IMR-90 (cell line): Measurements from ENCODE around the gene ESYT3. TPM values are rescaled to one million over a fixed set of nuclear protein-coding genes. Genes with fewer than 3 reads are reported as not detected.

ENCODE experiments used
- ATAC-seq: fragments of 200-7000 bp; cut with Tn5 transposase; 2 replicates; pipeline ENCODE4 v1.9.1; 2020; ENCODE audit warnings: low read depth, mild to moderate bottlenecking, moderate library complexity
- BruUV-seq: library from RNA; stranded (reverse); fragments of 400-500 nt; replicated peaks from 2 replicates; lab custom pipeline; 2021; lab: Mats Ljungman, UMichigan
- CTCF ChIA-PET: fragments of 300-600 bp; formaldehyde crosslinking; extraction: SDS; loops from one replicate; lab custom pipeline; 2021; ENCODE audit warnings: antibody characterized with exemption; lab: Yijun Ruan, JAX
- POLR2A ChIA-PET: fragments of 300-600 bp; sonication (Branson Sonifier 250); formaldehyde crosslinking; loops from one replicate; lab custom pipeline; 2022; ENCODE audit warnings: antibody characterized with exemption; ENCODE audit not compliant: unreplicated experiment; lab: Charles Lee
- DNase-seq: peaks from one replicate; pipeline ENCODE4 v3.0.0; 2013
- H2AFZ ChIP-seq: replicated peaks from 2 replicates; pipeline ENCODE3; 2013; ENCODE audit warnings: low read length, mild to moderate bottlenecking; ENCODE audit not compliant: poor library complexity
- H2AK5ac ChIP-seq: 2 replicates; pipeline ENCODE4 v1.6.1; 2013; ENCODE audit warnings: low read depth, low read length, inconsistent platforms
- H2AK9ac ChIP-seq: replicated peaks from 2 replicates; pipeline ENCODE3; 2013; ENCODE audit warnings: mild to moderate bottlenecking, low read depth, low read length, moderate library complexity; ENCODE audit not compliant: poor library complexity
- H2BK120ac ChIP-seq: 2 replicates; pipeline ENCODE4 v1.6.1; 2013; ENCODE audit warnings: low read depth, low read length, inconsistent platforms
- H2BK15ac ChIP-seq: 3 replicates; pipeline ENCODE4 v1.6.1; 2013; ENCODE audit warnings: low read depth, low read length, inconsistent platforms
- H2BK20ac ChIP-seq: 2 replicates; pipeline ENCODE4 v1.6.1; 2013; ENCODE audit warnings: low read depth, mild to moderate bottlenecking, inconsistent platforms, low read length, moderate library complexity
- H2BK5ac ChIP-seq: 2 replicates; pipeline ENCODE4 v1.6.1; 2013; ENCODE audit warnings: mild to moderate bottlenecking, low read depth, low read length, inconsistent platforms; ENCODE audit not compliant: poor library complexity, severe bottlenecking
- H3K14ac ChIP-seq: replicated peaks from 2 replicates; pipeline ENCODE4 v1.6.1; 2013; ENCODE audit warnings: low read depth, low read length, inconsistent platforms
- H3K18ac ChIP-seq: 2 replicates; pipeline ENCODE4 v1.6.1; 2013; ENCODE audit warnings: low read depth, low read length, control low read depth
- H3K23ac ChIP-seq: 2 replicates; pipeline ENCODE4 v1.6.1; 2013; ENCODE audit warnings: low read depth, low read length, inconsistent platforms
- H3K27ac ChIP-seq: 2 replicates; pipeline ENCODE4 v1.5.1; 2013; ENCODE audit warnings: mild to moderate bottlenecking, control low read depth, low read length; ENCODE audit not compliant: insufficient read depth
- H3K27me3 ChIP-seq: 2 replicates; pipeline ENCODE4 v1.6.1; 2013; ENCODE audit warnings: low read length; ENCODE audit not compliant: control insufficient read depth, insufficient read depth
- H3K36me3 ChIP-seq: 2 replicates; pipeline ENCODE4 v1.6.1; 2013; ENCODE audit warnings: low read length, mixed read lengths; ENCODE audit not compliant: control insufficient read depth, insufficient read depth
- H3K4ac ChIP-seq: 2 replicates; pipeline ENCODE4 v1.6.1; 2013; ENCODE audit warnings: low read depth, low read length, inconsistent platforms
- H3K4me1 ChIP-seq: 2 replicates; pipeline ENCODE4 v1.6.1; 2013; ENCODE audit warnings: low read length, mixed read lengths; ENCODE audit not compliant: control insufficient read depth, insufficient read depth
- H3K4me2 ChIP-seq: 2 replicates; pipeline ENCODE4 v1.6.1; 2013; ENCODE audit warnings: low read depth, mild to moderate bottlenecking, control low read depth, low read length, moderate library complexity
- H3K4me3 ChIP-seq: 2 replicates; pipeline ENCODE4 v1.5.1; 2013; ENCODE audit warnings: low read depth, mild to moderate bottlenecking, control low read depth, low read length, moderate library complexity; ENCODE audit not compliant: insufficient read depth
- H3K56ac ChIP-seq: 2 replicates; pipeline ENCODE4 v1.6.1; 2013; ENCODE audit warnings: low read length, inconsistent platforms; ENCODE audit not compliant: insufficient read depth; ENCODE audit errors: extremely low read depth
- H3K79me1 ChIP-seq, 2 experiments: 2 replicates each; pipeline ENCODE4 v1.6.1; 2013; ENCODE audit warnings: low read length in 2 of 2, inconsistent platforms in 1 of 2, low read depth in 1 of 2
- H3K9ac ChIP-seq: 2 replicates; pipeline ENCODE4 v1.6.1; 2013; ENCODE audit warnings: low read depth, low read length, control low read depth
- H3K9me1 ChIP-seq: 2 replicates; pipeline ENCODE4 v1.6.1; 2013; ENCODE audit warnings: low read length, inconsistent platforms; ENCODE audit not compliant: insufficient read depth
- H3K9me3 ChIP-seq: 2 replicates; pipeline ENCODE4 v1.6.1; 2013; ENCODE audit warnings: low read length; ENCODE audit not compliant: control insufficient read depth, insufficient read depth
- H4K20me1 ChIP-seq: 2 replicates; pipeline ENCODE4 v1.6.1; 2013; ENCODE audit warnings: low read length, inconsistent platforms; ENCODE audit not compliant: insufficient read depth
- H4K5ac ChIP-seq: 2 replicates; pipeline ENCODE4 v1.6.1; 2013; ENCODE audit warnings: mild to moderate bottlenecking, low read depth, low read length, control low read depth
- H4K8ac ChIP-seq, 2 experiments: 2 replicates each; pipeline ENCODE4 v1.6.1; 2013; ENCODE audit warnings: low read depth in 2 of 2, low read length in 2 of 2, control low read depth in 1 of 2, inconsistent platforms in 1 of 2
- H4K91ac ChIP-seq: 2 replicates; pipeline ENCODE4 v1.6.1; 2013; ENCODE audit warnings: low read depth, low read length, inconsistent platforms; ENCODE audit not compliant: insufficient read depth
- BHLHE40 ChIP-seq: fragments of 150-350 bp; IDR thresholded peaks from 2 replicates; pipeline ENCODE4 v1.6.1; 2016; ENCODE audit warnings: mild to moderate bottlenecking, low read depth, low read length
- CEBPB ChIP-seq: IDR thresholded peaks from 2 replicates; pipeline ENCODE4 v1.6.1; 2012; ENCODE audit warnings: low read depth, low read length, improper control_type of control experiment
- CHD1 ChIP-seq: IDR thresholded peaks from 2 replicates; pipeline ENCODE4 v1.6.1; 2012; ENCODE audit warnings: low read depth, low read length, improper control_type of control experiment
- CTCF ChIP-seq: conservative IDR thresholded peaks from 2 replicates; pipeline ENCODE4 v1.5.1; 2012; ENCODE audit warnings: mild to moderate bottlenecking, low read depth, low read length, improper control_type of control experiment
- ELK1 ChIP-seq: fragments of 150-350 bp; IDR thresholded peaks from 2 replicates; pipeline ENCODE4 v1.6.1; 2016; ENCODE audit warnings: low read depth, mild to moderate bottlenecking, low read length, moderate library complexity, borderline replicate concordance
- FOS ChIP-seq: fragments of 150-350 bp; IDR thresholded peaks from 2 replicates; pipeline ENCODE4 v1.6.1; 2016; ENCODE audit warnings: low read depth, low read length
- MAFK ChIP-seq: IDR thresholded peaks from 2 replicates; pipeline ENCODE4 v1.6.1; 2012; ENCODE audit warnings: low read depth, low read length, improper control_type of control experiment
- MAZ ChIP-seq: IDR thresholded peaks from 2 replicates; pipeline ENCODE4 v1.6.1; 2012; ENCODE audit warnings: low read depth, mild to moderate bottlenecking, low read length, improper control_type of control experiment, moderate library complexity, borderline replicate concordance
- MXI1 ChIP-seq: IDR thresholded peaks from 2 replicates; pipeline ENCODE4 v1.6.1; 2012; ENCODE audit warnings: low read depth, mild to moderate bottlenecking, low read length, moderate library complexity, borderline replicate concordance
- NFE2L2 ChIP-seq: fragments of 150-350 bp; IDR thresholded peaks from 2 replicates; pipeline ENCODE4 v1.6.1; 2016; ENCODE audit warnings: low read depth, mild to moderate bottlenecking, low read length
- POLR2A ChIP-seq: IDR thresholded peaks from 2 replicates; pipeline ENCODE4 v1.6.1; 2012; ENCODE audit warnings: mild to moderate bottlenecking, low read depth, low read length
- RAD21 ChIP-seq: IDR thresholded peaks from 2 replicates; pipeline ENCODE4 v1.6.1; 2012; ENCODE audit warnings: low read length, improper control_type of control experiment
- RCOR1 ChIP-seq: IDR thresholded peaks from 2 replicates; pipeline ENCODE4 v1.6.1; 2012; ENCODE audit warnings: mild to moderate bottlenecking, low read length, improper control_type of control experiment; ENCODE audit not compliant: insufficient replicate concordance
- RFX5 ChIP-seq: IDR thresholded peaks from 2 replicates; pipeline ENCODE4 v1.8.0; 2012; ENCODE audit warnings: low read depth, mild to moderate bottlenecking, low read length, moderate library complexity
- SMC3 ChIP-seq: fragments of 150-350 bp; IDR thresholded peaks from 2 replicates; pipeline ENCODE4 v1.6.1; 2016; ENCODE audit warnings: low read depth, mild to moderate bottlenecking, antibody characterized with exemption, low read length, moderate library complexity
- USF2 ChIP-seq: fragments of 150-350 bp; IDR thresholded peaks from 2 replicates; pipeline ENCODE4 v1.6.1; 2017; ENCODE audit warnings: mild to moderate bottlenecking, antibody characterized with exemption, low read length, low read depth
- WGBS, 2 experiments: methylation state at CpG; one replicate each; pipeline versions ENCODE4 v1.1.5 to v1.1.7; 2013; ENCODE audit warnings: missing lambda C conversion rate in 2 of 2; ENCODE audit not compliant: insufficient read length in 1 of 2; ENCODE audit errors: extremely low coverage in 2 of 2; 5-methylcytosine and 5-hydroxymethylcytosine counted together
- dilution Hi-C: fragments of 300-500 bp; cut with HindIII; formaldehyde crosslinking; loops from one replicate; pipeline ENCODE4 v1.14.3; 2018; ENCODE audit warnings: low sequenced_read_pairs; ENCODE audit not compliant: unreplicated experiment
- in situ Hi-C: fragments of 300-500 bp; cut with MboI; formaldehyde crosslinking; loops from 3 replicates; pipeline ENCODE4 v1.14.3; 2019; ENCODE audit warnings: low sequenced_read_pairs, inconsistent platforms, mixed read lengths
- intact Hi-C: fragments of 100-400 bp; cut with micrococcal nuclease; formaldehyde crosslinking; loops from 2 replicates; pipeline ENCODE4 v1.10.0; 2022
- polyA plus RNA-seq, 3 experiments: library from polyadenylated mRNA; depleted of rRNA; stranded (reverse); fragments of >200 nt; gene quantifications; 2 replicates each; pipeline ENCODE4 v1.2.3, GENCODE V29; 2012; ENCODE audit warnings: low replicate concordance in 1 of 3
- total RNA-seq: library from RNA; depleted of rRNA; stranded (reverse); fragments of >200 nt; gene quantifications from 2 replicates; pipeline ENCODE4 v1.2.3, GENCODE V29; 2012

ESYT3 gene
- total and polyA plus RNA-seq, 2 of the 4 experiments (the other 2 are of a cell fraction): under 0.01 to 0.02 TPM

- 75% methylated on average over 2 of the region's 6 CpGs; no CpG with 5 or more reads in 1 of the 2 experiments for WGBS, 2 experiments
- Histone ChIP-seq H3K27ac (no peak overlapping the region), H3K18ac (no peak overlapping the region), H3K9me1 (peaks cover 6% of the 10 kb centered on the region; the same call in 1 of the 2 replicates), H2AK5ac (no peak overlapping the region), H2AK9ac (no peak overlapping the region), H4K20me1 (no peaks in the 10 kb centered on the region), H3K14ac (no peak overlapping the region), H3K4me2 (no peak overlapping the region), H3K9me3 (no peaks in the 10 kb centered on the region), H3K23ac (no peak overlapping the region), H2BK5ac (no peak overlapping the region), H3K9ac (no peak overlapping the region), H3K4ac (no peak overlapping the region), H2BK120ac (no peak overlapping the region), H3K4me1 (peaks cover 8% of the 10 kb centered on the region; the same call in 1 of the 2 replicates), H4K91ac (no peak overlapping the region), H4K5ac (no peak overlapping the region), H3K79me1 (no peaks in the 10 kb centered on the region), H3K36me3 (no peaks in the 10 kb centered on the region), H2AFZ (peak overlapping the region; percentile 52), H3K56ac (no peak overlapping the region), H2BK15ac (no peak overlapping the region), H4K8ac (no peak overlapping the region), H3K4me3 (no peak overlapping the region), H2BK20ac (no peak overlapping the region), H3K27me3 (peaks cover 59% of the 10 kb centered on the region)
- ChIA-PET POLR2A (no interaction called here), CTCF (no interaction called here)
- DNase-seq (no peak), ATAC-seq (no peak)
- intact Hi-C loops (no loop called here), dilution Hi-C loops (no loop called here), in situ Hi-C loops (no loop called here)
- no TSS peak for BruUV-seq
- no peak for TF ChIP-seq BHLHE40
- no peak for TF ChIP-seq RCOR1
- TF ChIP-seq MXI1: no peak
- no peak for TF ChIP-seq USF2
- no peak for TF ChIP-seq CTCF
- TF ChIP-seq RAD21: no peak
- no peak for TF ChIP-seq SMC3
- no peak for TF ChIP-seq POLR2A
- TF ChIP-seq ELK1: no peak
- no peak for TF ChIP-seq MAFK
- TF ChIP-seq RFX5: no peak
- TF ChIP-seq MAZ: no peak
- TF ChIP-seq NFE2L2: no peak
- no peak for TF ChIP-seq CHD1
- TF ChIP-seq FOS: no peak
- no peak for TF ChIP-seq CEBPB
Measured at GRCh38 chr3:138437281-138437680, 2.9 kb downstream of the ESYT3 start.
